Activated naive CD8-positive, alpha-beta T cell treated with anti-CD3 and anti-CD28 coated beads, Interleukin-2, amount 50 U/mL, for 16 hours (primary cell): Measurements from ENCODE around the gene TMEM38A.
"Not testable (repeated sequence)": the region's sequence is repeated elsewhere in the genome, so short reads cannot be mapped to it uniquely, and the experiment has no call there.

ENCODE experiments used
- DNase-seq: peaks from one replicate; pipeline ENCODE4 v3.0.0-alpha.2; 2020; ENCODE audit warnings: low read depth, low spot score

TMEM38A gene

DNA sequence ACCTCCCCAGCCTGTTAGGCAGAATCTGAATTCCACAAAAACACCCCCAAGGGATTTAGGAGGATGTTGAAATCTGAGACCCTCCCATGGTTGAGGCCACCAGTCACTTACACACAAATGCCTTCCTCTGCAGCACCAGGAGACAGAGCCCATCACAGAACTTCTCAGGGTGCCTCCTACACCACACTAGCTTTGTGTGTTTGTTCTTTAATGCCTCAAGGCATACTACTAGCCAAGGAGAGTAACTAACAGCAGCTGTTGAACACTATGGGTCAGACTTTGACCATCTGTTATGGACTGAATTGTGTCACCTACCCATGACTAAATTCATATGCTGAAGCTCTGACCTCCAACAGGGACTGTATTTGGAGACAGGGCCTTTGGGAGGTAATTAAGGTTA lies 23.4 kb upstream of the TMEM38A start:
- DNase-seq = no peak

DNA sequence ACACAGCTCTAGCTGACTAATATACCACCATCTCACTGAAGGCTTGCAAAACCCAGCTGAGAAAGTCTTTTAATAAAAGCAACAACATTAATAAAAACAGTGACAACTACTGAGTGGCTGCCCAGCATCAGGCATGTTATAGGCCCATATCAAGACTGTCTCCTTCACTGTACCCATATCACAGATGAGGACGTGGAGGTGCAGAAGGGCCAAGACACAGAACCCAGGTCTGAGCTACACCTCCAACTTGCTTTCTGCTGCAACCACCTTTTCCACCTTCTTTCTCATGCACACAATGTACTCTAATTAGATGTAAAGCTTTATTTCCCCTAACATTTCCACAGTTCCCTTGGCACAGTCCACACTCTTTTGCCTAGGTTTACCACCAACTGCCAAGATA lies 22.3 kb upstream of the TMEM38A start:
- no peak for DNase-seq

- DNase-seq = no peak
These were observed 20.0 kb upstream of the TMEM38A start for GRCh38 chr19:16640951-16641350.

DNA sequence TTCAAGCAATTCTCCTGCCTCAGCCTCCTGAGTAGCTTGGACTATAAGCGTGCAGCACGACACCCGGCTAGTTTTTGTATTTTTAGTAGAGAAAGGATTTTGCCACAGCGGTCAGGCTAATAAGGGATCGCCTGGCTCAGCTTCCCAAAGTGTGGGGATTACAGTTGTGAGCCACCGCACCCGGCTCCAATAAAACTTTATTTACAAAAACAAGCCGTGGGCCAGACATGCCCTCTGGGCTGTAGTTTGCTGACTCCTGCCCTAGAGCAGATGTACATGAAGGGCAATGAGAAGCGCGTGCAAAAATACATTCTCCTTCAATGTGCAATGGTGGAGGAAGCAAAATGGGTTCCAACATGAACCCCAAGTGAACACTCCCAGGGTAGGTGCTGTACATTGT lies 19.2 kb upstream of the TMEM38A start:
- no peak for DNase-seq

DNA sequence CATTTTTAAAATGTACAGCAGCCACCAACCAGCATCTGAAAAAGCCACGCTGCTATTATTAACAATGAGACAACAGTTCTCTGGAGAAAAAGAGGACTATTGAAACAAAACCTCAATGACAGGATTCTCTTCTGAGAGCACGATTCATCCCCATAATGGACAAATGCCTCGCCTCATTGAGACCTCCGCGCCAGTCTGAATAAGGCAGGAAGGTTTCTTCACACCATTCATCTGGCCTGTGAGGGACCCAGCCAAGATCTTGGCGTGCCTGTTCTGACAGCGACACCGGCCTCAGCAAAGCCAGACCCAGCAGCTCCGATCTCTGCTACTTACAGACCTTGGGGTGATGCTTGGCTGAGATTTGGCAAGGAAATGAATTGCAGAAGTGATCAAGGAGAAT lies 15.8 kb upstream of the TMEM38A start:
- no peak for DNase-seq

DNA sequence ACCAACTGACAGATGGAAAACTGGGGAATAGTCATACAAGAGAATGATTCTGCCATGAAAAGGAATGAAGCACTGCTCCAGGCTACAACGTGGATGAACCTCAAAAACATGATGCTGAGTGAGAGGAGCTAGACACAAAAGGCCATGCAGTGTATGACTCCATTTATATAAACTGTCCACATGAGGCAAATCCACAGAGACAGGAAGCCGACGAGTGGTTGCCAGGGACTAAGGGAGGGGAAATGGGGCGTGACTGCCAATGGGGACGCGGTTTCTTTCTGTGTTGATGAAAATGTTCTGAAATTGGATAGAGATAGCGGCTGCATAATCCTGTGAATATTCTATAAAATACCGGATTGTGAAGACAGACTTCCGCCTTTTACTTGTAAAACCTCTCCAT lies 11.2 kb upstream of the TMEM38A start:
- no peak for DNase-seq

DNA sequence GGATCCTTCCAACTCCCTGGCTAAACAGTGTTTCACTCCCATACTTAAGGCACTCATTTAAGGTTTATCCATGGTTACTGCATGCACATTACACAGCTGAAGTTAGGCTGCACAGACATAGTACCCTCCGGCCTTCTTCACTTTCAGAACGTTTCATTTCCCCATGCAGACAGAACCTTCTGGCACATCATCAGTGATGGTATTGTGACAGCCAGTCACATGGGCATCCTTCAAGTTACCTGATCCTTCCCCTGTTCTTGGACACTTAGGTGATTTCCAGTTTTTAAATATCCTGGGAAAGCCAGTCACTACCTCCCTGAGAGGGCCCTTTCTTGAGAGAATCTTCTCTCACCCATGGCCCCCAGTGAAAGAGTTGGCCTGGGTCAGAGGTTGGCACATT lies 10.1 kb upstream of the TMEM38A start:
- no peak for DNase-seq

DNA sequence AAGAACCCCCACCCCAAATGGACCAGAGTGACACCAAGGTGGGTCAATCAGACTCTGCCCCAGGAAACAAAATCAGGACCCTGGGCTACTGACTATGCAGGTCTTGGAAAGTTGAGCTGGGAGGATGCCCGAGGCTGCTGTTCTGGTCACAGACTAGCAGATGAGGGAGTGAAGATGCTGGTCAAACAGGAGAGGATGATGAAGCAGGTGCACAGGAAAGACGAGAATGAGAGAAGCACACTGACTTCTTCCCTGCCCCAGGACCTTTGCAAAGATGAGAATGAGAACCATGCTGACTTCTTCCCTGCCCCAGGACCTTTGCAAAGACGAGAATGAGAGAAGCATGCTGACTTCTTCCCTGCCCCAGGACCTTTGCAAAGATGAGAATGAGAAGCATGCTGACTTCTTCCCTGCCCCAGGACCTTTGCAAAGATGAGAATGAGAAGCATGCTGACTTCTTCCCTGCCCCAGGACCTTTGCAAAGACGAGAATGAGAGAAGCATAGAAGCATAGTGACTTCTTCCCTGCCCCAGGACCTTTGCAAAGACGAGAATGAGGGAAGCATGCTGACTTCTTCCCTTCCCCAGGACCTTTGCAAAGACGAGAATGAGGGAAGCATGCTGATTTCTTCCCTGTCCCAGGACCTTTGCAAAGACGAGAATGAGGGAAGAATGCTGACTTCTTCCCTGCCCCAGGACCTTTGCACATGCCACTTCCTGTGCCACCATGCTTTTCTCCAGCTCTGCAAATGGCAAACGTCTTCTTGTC lies 9.3 kb upstream of the TMEM38A start:
- DNase-seq = not testable (repeated sequence)

DNA sequence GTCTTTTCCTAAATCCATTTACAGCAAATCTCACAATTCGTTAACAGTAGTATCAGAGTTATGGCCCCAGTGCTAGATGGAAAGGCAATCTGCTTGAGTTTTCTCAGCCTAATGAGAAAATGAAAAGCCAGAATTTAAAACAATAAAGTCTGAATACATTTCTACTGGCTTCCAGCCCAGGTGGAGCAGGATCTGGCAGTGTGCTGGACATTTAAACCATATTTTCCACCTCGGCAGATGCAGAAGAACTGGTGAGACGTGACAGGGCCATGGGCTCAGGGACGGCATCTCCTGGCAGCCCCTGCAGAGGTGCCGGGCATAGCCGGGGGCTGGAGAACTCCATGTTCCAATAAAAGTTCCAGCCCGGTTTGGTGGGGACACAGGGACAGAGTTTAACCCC lies 8.1 kb upstream of the TMEM38A start:
- no peak for DNase-seq

- DNase-seq = no peak
These were observed 6.8 kb upstream of the TMEM38A start for GRCh38 chr19:16654140-16654539.

- DNase-seq = no peak
These were observed 6.3 kb upstream of the TMEM38A start for GRCh38 chr19:16654627-16655026.

DNA sequence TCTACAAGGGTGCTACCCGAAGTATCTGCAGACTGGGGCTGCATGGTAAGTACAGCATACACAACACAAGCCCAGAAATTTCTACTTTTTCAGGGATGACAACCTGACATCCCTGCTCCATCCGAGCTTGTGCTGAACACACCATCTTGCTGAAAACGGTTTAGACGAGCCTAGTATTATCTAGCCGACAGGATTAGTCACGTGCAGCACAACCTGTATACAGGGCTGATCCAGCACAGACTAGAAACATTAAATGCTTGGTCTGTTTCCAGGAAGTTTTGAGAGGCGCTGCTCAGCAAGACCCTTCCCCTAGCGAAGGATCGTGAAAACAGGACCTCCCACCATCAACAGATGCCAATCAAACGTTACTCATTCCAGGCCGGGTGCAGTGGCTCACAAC lies 5.2 kb upstream of the TMEM38A start:
- DNase-seq = no peak

DNA sequence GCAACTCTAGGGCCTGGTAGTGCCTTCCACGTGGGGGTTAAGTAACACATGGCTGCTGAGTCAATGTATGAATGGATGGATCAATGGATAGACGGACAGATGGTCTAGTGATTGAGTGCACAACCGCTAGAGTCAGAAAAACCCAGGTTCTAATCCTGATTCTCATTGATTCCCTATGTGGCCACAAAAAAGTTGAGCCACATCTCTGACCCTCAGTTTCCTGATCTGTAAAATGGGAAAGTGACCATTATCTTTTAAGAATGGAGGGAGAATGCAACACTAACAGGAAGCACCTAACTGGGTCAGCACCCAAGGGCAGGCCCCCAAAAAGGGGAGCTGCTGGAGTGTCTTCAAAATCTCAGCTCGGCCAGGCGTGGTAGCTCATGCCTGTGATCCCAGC lies 3.6 kb upstream of the TMEM38A start:
- DNase-seq = no peak

GRCh38 chr19:16659464-16659831 lies 1.5 kb upstream of the TMEM38A start:
- no peak for DNase-seq

DNA sequence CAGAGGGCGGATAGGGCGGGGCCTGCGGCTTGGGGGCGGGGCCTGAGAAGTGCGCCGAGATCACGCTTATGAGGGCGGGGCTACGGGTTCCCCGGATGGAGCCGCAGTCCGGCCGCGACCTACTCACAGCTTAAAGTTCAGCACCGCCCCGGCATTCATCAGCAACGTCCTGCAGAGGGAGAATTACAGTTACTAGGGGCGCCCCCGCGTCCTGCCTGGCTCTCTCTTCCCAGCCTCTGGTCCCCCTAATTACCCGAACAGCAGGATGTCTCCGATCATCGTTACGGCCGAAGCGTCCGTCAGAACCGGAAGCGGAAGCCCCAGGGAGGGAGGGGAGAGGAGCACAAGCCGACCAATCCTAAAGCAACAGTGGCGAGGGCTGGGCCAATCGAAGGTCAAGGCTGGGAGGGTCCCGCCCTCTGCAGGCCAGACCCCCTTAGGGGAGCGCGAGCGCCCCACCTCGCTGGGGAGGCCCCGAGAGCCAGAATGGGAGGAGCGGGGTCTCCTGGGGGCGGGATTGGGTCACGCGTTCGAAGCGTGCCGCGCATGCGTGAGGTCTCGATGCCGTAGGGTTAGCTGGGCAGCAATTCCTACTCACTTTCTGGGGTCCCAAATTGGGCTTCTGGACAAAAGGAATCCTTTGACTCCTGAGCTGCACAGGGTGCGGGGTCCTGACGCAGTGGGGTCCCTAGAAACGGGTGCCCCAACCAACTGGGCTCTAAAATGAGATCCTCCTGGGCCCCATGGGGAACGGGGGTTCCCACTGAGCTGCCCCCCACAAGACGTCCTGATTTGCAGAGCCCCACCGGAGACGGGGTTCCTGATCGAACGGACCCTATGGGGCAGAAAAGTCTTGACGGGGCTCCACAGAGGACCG lies 869 bp upstream of the TMEM38A start, which contains the start of gene SMIM7:
Gene SMIM7, minus strand, starts transcription at position 313 of the 877 bp plus-strand sequence. Its CDS starts 34 bp downstream, at position 279.
- DNase-seq = peak; percentile 98

- no peak for DNase-seq
These were observed 618 bp downstream of the TMEM38A start for GRCh38 chr19:16661480-16662034.

GRCh38 chr19:16668176-16668575 lies 7.2 kb downstream of the TMEM38A start:
- no peak for DNase-seq

DNA sequence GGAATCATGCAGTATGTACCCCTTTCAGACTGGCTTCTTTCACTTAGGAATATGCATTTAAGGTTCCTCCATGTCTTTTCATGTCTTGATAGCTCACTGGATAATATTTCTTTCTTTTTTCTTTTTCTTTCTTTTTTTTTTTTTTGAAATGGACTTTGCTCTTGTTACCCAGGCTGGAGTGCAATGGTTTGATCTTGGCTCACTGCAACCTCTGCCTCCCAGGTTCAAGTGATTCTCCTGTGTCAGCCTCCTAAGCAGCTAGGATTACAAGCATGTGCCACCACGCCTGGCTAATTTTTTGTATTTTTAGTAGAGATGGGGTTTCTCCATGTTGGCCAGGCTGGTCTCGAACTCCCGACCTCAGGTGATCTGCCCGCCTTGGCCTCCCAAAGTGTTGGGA lies 7.8 kb downstream of the TMEM38A start:
- not testable (repeated sequence) for DNase-seq

GRCh38 chr19:16670291-16670690 lies 9.4 kb downstream of the TMEM38A start:
- no peak for DNase-seq

- no peak for DNase-seq
These were observed 10.8 kb downstream of the TMEM38A start for GRCh38 chr19:16671652-16672274.

- no peak for DNase-seq
These were observed 12.3 kb downstream of the TMEM38A start for GRCh38 chr19:16673231-16673630.

DNA sequence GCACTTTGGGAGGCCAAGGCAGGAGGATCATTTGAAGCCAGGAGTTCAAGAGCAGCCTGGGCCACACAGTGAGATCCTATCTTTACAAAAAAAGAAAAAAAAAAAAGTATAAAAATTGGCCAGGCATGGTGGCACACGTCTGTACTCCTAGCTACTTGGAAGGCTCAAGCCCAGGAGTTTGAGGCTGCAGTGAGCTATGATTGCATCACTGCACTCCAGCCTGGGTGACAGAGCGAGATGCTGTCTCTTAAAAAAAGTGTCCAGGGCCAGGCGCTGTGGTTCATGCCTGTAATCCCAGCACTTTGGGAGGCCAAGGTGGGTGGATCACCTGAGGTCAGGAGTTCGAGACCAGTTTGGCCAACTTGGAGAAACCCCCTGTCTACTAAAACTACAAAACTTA lies 12.9 kb downstream of the TMEM38A start:
- not testable (repeated sequence) for DNase-seq
